HG02970 (cell line): ENCODE results near the gene HSPBP1.

Experiments used
- ATAC-seq: cut with Tn5 transposase; IDR thresholded peaks from one replicate; pipeline ENCODE4 v1.9.1; 2021; ENCODE audit warnings: mild to moderate bottlenecking, moderate library complexity, moderate number of reproducible peaks; ENCODE audit not compliant: unreplicated experiment, low FRiP score

The HSPBP1 gene

DNA sequence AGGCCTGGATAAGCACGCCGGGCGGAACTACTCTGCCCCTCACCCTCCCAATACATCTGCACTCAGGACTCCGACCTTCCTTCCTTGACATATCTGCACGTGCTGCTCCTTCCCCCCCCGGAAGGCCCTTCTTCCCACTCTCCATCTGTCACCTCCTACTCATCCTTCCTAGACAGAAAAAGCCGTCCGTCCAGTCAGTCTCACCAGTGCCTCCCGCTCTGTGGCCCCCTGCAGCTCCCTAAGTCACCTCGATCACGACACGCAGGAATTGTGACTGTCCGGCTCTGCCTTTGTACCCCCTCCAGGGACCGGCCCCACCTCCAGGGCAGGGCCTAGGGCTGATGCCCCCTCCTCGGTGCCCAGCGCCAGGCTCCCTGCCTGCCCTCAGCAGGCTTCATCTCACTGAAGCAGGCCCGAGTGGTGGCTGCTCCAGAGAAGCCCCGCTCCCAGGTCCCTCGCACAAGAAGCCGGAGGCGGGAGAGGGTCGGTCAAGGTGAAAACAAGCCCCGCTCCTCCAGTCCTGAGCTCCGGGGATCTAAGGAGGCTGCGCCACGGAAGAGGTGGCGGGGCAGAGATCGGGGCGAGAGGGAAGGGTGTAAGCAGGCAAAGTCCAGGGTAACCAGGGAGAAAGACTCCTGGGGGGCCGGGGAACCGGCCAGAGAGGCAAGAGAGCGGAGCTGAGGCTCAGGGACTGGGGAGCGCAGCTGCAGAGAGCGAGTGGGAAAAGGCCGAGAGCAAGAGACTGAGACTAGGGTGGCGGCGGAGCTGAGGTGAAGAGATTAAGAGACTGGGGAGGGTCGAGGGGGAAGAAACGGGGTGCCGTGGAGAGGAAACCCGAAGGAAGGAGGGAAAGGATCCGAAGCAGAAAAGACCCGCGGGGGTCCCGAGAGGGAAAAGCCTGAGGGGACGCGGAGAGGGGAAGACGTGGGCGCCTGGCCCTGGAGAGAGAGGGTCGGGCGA is 22.2 kb downstream of the HSPBP1 start:
- no peak for ATAC-seq

DNA sequence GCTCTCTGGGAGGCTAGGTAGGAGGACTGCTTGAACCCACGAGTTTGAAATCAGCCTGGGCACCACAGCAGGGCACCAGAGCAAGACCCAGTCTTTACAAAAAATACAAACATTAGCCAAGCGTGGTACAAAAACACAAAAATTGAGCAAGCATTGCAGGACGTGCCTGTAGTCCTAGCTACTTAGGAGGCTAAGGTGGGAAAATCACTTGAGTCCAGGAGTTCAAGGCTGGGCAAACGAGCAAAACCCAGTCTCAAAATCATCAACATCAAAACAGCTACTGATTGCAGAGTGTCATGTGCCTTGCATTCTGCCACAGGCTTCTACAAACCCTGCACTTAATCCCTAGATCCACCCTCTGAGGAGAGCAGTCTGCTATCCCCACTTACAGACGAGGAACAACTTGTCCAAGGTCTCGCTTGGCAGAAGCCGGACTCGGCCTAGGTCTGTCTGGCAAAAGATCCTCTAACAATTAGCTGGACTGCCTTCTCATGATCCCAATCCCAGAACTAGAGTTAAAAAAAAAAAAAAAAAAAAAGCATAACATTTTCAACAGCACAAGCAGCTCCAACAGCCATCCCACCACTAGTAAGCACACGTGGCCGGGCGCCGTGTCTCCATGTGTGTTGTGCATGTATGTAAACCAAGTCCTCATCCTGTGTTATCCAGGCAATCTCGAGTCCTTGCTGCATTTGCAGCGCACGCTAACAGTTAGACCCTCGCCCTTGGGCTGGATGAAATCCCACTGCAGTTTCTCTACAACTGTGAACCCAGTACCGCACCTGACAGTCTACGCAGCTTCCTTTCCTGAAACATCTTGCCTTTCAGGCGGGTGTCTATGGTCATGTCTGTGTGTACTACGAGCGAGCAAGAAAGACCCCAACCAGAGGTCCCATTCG is 23.1 kb downstream of the HSPBP1 start:
- ATAC-seq = no peak

DNA sequence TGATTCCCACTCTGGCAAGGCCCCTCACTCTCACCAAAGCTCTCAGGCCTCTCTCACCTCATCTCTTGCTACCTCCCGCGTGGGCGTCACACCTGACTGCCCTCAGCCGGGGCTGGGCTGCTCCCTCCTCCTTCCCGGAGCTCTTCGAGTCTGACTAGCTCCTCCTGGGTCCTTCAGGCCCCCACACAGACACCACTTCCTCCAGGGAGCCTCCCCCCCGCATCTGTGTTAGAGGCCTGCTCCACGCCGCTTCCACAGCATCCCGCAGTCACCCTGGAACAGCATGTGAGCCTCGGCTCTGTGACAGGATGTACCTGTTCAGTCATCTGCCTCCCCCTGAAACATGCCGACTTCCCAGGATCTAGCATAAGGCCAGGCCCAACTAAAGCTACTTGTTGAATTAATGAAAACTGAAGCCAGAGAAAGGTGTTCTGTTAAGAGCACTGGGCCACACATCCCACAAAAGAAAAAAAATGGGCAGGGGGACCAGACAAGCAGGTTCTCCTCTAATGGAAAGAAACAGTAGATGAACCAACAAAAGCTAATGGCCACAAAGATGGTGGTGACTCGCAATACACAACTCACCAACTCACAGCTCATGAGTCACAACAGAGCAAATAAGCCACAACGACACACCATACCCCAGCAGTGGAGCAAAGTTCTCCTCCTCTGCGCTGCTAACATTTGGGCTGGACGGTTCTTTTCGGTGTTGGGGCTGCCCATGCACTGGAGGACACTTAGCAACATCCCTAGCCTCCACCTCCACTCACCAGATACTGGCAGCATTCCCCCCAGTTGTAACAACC is 24.1 kb downstream of the HSPBP1 start:
- ATAC-seq = no peak

DNA sequence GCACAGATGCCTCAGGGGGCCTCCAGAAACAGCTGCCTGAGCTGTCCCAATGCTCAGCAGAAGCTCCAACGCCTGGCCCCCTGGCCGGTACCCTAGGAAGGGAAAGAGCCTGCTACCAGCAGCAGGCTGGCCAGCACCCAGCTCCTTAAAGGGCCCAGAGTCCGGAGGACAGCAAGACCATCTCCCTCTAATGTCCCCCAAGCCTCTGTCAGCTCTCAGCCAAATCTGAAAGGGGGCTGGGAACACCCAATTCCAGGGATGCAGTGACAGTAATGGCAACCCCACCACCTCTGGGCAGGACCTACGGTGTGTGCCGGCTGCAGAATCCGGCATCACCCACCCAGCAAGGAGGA is 25.3 kb downstream of the HSPBP1 start:
- ATAC-seq = no peak

DNA sequence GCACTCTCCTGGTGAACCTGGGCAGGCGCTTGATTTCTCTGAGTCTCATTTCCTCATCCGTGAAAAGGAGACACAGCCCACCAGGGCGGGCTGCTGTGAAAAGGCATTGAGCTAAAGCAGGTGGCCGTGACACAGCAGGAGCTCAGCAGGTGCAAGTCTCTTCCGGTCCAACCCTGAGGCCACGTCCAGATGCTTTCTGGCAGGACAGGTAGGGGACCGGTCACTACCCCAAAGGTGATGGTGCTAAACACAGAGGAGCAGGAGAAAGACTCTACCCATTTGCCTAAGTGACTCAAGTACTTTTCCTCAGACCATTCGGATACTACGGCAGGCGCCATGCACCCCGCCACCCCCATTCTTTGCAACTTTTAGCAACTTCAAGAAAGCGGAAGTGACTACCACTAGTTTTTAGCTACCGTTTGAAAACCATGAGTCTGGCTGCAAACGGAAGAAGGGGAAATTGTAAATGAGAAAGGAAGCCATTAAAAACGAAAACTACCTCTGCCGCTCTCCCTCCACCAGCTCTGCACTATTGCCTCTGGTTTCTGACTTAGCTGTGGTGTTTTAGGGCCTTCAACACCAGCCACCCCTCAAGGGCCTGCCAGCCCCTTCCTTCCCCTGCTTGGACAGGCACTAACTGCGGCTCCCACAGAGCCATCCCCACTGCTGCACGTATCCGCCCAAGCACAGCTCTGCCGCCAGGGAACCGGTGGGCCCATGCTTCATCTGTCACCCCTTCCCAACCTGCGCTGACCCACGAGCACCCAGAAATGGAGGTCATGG is 25.9 kb downstream of the HSPBP1 start:
- no peak for ATAC-seq

DNA sequence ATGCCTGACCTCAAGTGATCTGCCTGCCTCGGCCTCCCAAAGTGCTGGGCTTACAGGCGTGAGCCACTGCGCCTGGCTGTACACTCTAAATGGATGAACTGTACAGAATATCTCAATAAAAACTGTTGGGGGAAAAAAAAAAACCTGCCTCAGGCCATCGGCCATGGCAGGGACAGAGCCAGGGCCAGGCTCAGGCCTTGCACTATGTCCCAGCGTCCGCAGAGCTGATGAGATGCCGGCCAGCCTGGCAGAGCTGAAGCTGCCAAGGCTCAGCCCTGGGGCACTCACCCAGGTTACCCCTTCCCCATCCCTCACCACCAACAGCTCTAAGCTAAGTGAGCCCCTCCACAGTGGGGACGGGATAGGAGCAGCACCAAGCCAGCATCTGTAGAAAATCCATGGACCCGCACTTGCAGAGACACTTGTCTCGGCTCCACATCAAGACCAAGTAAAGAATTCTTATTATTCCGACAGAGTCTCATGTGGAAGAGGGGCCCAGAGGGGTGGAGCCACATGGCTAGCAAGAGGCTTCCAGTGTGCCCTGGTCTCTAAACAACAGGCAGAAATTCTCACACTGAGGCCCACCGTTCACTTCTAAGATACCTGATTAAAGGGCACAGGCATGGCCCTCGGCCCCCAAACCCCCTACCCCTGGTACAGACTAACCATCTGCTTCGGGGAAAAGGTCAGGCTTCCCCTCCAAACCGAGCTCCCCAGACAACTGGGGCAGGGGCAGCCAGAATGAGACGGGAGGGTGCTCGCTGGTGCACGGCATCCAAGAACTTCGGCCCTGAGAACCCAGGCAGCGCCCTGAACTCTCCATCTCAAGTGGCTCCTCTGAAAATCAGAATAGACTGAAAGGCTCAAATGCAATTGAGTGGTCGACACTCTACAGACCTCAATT is 26.9 kb downstream of the HSPBP1 start:
- ATAC-seq = no peak

DNA sequence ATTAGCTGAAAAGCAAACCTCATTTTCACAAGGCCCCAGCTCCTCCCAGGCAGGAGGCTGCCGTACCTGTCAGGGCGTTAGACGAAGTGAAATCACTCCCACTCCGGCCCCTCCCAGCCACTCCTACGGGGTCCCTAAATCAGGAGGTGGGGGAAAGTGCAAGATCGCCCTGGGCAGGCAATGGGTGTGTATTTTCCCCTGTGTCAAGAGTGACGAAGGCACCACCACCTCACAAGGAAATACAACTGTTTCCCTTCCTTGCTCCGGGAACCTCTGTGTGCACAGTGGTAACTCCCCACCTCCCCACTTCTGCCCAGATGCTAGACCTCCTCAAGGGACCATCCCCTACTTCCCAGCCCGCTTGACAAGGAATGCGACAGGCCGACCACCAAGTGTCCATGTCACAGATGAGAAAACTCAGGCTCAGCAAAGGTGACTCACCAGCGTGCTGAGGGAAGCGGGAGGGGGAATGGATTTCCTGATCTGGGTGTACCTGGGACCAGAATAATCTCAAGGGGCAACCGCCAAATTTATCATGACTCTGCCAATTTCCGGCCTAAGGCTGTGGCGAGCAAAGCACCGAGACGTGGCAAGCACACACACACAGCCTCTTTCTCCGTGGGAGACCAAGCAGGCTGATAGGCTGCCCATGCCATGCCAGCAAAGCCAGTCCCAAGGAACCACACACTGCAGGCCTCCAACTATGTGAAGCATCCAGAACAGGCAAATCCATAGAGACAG is 28.4 kb downstream of the HSPBP1 start:
- ATAC-seq = no peak

DNA sequence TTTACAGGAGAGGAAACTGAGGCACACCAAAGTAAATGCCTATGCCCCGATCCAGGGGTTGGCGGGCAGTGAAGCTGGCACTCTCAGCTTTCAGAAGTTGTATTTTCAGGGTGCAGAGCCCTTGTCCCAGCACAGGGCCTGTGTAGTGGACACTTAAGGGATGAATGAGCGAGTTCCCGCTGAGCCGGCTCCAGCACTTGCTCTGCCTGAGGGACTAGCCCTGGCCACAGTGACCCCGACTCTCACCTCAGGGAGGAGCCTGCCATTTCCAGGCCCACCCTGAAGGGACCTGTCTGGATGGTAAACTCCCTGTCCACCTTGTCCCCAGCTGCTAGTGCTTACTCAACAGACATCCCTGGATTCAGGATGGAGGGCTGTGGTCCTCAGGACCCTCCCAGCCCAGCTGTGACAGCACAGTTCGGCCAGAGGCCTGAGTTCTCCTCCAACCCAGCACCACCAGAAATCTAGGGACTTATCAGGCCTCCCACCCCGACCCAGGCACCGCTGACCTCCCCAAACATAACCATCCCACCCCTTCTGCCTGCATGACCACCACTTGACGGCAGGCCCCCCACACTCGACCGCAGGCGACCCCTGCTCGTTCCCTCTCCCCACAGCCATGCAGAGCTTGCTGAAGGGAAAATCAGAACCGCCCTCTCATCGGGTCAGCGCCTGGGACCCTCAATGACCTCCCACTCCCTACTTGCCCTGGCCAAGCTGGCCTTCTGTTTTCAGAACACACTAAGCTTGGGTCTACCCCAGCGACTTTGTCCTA is 29.5 kb downstream of the HSPBP1 start:
- no peak for ATAC-seq

DNA sequence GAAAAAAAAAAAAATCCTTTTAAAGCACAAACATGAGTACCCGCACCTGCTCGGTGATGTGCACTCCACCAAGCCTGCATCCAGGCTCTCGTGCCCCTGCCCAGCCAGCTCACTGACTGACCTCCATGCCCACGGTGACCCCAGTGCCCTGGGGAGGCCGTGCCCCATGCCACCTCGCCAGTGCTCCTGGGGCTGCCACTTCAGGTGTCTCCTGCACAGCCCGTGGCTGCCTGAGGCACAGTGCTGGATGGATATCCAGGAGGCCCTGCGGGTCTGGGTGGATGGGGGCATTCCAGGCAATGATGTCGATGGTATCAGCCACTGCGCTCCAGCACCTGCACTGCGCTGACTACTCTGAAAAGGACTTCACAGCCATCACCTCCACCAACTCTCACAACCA is 30.1 kb downstream of the HSPBP1 start:
- ATAC-seq = no peak

DNA sequence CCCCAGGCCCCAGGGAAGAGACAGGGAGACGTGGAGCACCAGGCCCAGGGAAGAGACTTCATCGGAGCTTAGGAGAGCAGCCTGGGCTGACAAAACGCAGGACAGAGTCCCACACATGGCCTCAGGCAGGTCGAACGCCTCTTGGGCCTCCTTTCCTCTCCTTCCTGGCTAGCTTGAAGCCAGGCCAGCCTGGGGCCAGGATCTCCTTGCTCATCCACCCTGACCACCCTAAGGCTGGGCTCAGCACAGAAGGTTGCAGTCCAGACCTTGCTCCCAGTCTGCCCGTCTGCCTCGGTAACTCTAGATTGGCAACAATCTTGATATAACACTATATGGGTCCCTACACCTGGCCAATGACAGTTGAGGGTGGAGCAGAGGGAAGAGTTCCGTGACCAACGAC is 31.2 kb downstream of the HSPBP1 start:
- no peak for ATAC-seq

DNA sequence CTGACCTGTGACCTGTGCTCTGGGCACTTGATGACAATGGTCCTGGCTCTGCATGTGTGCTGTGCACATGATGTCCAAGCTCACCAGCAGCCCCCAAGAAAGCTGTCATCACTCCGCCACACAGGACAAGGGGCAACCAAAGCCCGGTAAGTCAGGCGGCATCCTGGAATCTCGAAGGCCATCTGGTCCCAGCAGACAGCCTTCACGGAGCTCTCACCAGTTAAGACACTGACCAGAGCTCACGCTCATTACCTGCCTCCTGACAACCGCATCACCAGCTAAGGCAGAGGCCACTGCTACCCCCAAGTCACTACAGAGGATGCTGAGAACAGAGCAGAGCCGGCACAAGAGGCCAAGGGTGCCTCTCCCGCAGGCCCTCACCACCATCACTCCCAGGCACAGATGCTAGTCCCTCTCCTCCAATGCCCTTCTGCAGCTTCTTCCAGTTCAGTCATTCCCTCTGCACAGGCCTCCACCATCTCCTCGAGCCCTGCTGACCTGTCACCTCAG is 31.7 kb downstream of the HSPBP1 start:
- no peak for ATAC-seq

DNA sequence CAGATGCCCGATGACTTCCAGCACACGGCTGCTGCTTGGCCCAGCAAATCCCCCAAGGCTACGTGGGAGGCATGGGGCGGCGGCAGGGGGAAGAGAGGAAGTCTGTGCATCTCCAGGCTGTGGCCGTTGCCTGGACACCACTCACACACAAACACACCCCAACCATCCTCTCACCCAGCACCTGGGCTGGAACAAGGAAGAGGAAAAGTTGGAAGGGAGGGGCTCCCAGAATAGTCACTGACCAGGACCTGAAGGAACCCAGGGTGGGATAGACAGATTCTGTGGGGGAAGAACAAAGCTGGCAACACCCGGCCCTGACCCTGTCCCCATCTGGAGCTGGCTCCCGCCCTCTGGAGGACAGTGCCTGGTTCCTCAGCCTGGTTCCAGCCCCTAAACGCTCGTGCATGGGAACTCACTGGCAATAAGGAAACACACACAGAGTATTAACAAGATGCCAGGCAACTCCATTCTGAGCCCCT is 32.2 kb downstream of the HSPBP1 start:
- no peak for ATAC-seq

DNA sequence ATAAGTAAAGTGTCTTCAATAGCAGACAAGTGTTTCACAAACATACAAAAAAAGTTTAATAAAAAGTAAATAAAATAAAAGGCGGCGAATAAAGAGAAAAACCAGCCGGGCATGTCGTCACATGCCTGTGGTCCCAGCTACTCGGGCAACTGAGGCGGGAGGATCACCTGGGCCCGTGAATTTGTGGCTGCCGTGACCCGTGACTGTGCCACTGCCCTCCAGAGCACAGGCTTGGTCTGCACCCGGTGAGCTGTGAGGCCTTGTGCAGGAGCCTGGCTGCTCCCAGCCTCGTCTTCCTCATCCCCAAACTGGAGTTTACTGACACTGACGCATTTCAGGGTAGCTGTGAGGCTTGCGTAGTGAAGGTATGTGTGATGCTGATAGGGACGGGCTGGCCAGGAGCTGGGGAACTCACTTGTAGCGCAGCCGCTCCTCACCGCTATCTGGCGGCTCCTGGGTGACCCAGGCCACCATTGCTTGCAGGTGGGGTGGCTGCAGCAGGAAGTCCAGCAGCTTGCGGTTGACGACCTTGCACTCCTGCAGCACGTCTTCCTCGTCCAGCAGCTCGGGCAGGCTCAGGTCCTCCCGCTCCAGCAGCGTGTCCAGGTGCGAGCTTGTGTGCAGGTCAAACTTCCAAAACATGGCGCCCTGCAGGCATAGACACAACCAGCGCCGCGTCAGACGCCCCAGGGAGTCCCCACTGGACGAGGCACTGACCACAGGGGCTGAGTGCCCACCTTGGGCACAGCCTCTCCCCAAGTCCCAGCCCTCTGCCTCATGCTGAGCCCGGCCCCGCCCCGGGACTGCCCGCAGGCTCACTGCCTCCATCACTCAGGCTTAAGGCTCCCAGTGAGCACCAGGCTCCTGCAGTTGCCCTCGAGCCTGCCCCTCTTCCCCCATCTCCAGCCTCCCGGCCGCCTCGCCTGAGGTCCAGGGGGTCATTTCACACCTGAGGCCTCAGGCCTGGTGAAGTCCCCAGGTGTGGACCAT is 33.2 kb downstream of the HSPBP1 start:
- ATAC-seq = no peak

DNA sequence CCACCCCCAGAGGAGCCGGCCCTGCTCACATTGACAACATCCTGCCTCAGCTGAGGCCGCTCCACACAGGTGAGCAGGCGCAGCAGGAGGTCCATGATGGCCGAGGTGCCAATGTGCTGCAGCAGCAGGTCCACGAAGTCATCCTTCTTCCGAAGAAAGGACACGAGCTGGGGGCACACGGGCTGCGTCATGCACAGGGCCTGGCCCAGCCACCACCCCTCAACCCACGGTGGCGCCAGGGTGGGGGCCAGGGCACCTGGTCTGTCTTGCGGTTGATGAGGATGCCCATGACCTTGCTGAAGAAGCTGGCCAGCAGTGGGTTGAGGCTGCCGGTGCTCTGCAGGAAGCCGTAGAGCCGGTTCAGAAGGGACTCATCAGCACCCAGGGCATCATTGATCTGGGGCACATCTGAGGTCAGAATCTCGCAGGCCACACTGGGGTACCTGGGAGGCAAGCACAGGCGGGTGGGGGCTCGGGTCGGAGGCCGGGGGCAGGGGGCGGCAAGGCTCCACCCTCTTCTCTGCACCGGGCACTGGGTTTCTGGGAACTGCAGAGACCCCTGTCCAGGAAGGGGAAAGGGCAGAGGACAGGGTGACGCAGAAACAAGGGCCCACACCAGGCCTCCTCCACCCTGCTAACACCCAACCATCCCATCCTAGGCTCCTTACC is 34.5 kb downstream of the HSPBP1 start:
- no peak for ATAC-seq

DNA sequence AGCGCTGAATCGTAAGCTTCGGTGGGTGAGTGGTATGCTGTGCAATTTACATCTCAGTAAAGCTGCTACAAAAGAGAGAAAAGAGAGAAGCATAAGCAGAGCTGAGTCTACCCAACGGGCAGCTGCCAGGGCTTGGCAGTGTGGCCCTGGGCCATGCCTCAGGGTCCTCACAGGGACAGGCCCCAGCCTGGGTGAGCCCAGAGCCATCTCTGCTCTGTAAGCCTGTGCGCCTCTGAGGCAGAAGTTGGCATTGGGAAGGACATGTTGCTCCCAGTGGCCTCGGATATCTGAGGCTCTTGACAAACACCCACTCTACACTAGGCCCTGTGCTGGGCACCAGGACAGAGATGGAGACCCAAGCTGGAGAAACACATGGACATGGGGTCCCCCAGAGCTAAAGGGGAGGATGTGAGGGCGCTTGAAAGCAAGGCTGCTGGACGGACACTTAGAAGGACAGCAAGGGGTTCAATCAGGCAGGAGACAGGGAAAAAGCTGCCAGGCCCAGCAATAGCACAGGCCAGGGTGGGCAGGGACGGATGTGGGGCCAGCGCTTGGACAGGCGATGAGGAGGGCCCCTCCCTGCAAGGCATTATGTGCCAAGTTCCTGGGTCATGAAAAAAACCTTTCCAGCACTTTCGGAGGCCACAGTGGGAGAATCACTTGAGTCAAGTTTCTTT is 35.8 kb downstream of the HSPBP1 start:
- no peak for ATAC-seq
